ENCODE data around the gene RPL15. TPM values are rescaled to one million over a fixed set of nuclear protein-coding genes. Genes with fewer than 3 reads are reported as not detected.
"Not testable (repeated sequence)": the region's sequence is repeated elsewhere in the genome, so short reads cannot be mapped to it uniquely, and the experiment has no call there.

RPL15 gene
- total and polyA plus RNA-seq, 3 experiments from 2014 or later: 2,200 to 4,233 (median 2,237) TPM

- ChIA-PET CTCF (interaction anchor here (1.3 kb wide), 1 partner anchor 110 kb away, joined by 3 read pairs; no protein-coding TSS in a partner anchor), POLR2A (no interaction called here)
- Mint-ChIP-seq H3K9me3 (no peaks in the 10 kb centered on the region), H3K36me3 (peaks cover 0 to 61% (median 14%) of the 10 kb centered on the region in 3 donors), H3K27me3 (no peaks in the 10 kb centered on the region), H3K27ac (peak overlapping the region in 3 of 8 donors; percentile 45 to 68 (median 47)), H3K4me3 (no peak overlapping the region), H3K4me1 (peaks cover 0 to 5% (median 2%) of the 10 kb centered on the region in 3 donors)
- H3K4me3 ChIP-seq (ENCODE audit: low read length): no peak overlapping the region
- no peak overlapping the region for H3K27ac ChIP-seq (ENCODE audit: low read depth, low read length)
- H3K9me3 ChIP-seq (ENCODE audit: low read length): no peaks in the 10 kb centered on the region
- no peaks in the 10 kb centered on the region for H3K27me3 ChIP-seq (ENCODE audit: insufficient read depth, low read length, poor library complexity, severe bottlenecking)
- DNase-seq: no peak
- no peaks in the 10 kb centered on the region for H3K36me3 ChIP-seq (ENCODE audit: insufficient read depth, low read length)
- H3K4me1 ChIP-seq (ENCODE audit: insufficient read depth, low read length): no peaks in the 10 kb centered on the region
These were observed 21.8 kb upstream of the RPL15 start for GRCh38 chr3:23895181-23895580.

DNA sequence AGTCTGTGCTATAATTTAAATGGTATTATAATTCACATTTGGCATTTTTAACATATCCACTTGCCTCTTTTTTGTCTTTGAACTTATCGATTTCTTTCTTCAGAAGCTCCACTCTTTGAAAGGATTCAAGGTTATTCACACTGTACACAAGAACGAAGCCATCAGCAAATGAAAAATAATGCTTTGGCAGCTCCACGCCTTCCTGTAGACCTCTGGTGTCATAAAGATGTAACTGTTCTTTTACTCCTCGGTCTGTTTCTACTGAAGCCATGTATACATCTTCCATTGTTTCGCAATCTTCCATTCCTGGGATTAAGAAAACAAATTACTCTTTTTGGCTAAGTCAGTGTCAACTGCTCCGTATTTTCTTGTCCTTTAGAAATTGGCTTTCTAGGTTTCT is 16.2 kb upstream of the RPL15 start:
- Histone ChIP-seq H3K27ac (ENCODE audit: low read depth, low read length) (no peak overlapping the region), H3K4me3 (ENCODE audit: low read length) (no peak overlapping the region), H3K9me3 (ENCODE audit: low read length) (no peaks in the 10 kb centered on the region), H3K36me3 (ENCODE audit: insufficient read depth, low read length) (no peaks in the 10 kb centered on the region), H3K27me3 (ENCODE audit: insufficient read depth, low read length, poor library complexity, severe bottlenecking) (no peaks in the 10 kb centered on the region), H3K4me1 (ENCODE audit: insufficient read depth, low read length) (no peaks in the 10 kb centered on the region)
- Mint-ChIP-seq H3K4me3 (no peak overlapping the region), H3K27me3 (no peaks in the 10 kb centered on the region), H3K9me3 (no peaks in the 10 kb centered on the region), H3K27ac (peak overlapping the region in 1 of 8 donors; percentile 22), H3K4me1 (peaks cover 0 to 2% (median 0%) of the 10 kb centered on the region in 3 donors), H3K36me3 (peaks cover 4 to 50% (median 20%) of the 10 kb centered on the region in 3 donors)
- ChIA-PET POLR2A (interaction anchor here (0.7 kb wide), 1 partner anchor 39 kb away, joined by 3 read pairs; no protein-coding TSS in a partner anchor), CTCF (no interaction called here)
- no peak for DNase-seq

DNA sequence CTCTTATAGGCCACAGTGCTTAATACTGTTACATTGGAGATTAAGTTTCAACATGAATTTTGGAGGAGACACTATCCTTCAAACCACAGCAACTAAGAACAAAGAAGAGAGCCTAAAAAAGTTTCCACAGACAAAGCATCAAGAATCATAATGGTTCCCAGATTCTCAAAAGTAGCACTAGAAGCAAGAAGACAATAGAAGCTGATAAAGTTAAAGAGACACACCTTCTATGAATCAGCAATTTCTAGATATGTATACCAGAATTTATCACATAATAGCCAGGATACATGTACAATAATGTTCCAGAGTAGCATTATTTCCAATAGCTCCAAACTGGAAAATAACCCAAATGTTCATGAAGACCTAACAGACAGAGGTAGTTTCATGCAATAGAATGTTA is 12.4 kb upstream of the RPL15 start:
- no peak overlapping the region for H3K4me3 Mint-ChIP-seq
- no peaks in the 10 kb centered on the region for H3K36me3 ChIP-seq (ENCODE audit: insufficient read depth, low read length)
- ChIA-PET POLR2A (no interaction called here), CTCF (interaction anchor here (1.2 kb wide), 1 partner anchor 12 kb away, joined by 3 read pairs; no protein-coding TSS in a partner anchor)
- peaks cover 4 to 40% (median 13%) of the 10 kb centered on the region in 3 donors for H3K36me3 Mint-ChIP-seq
- H3K27ac ChIP-seq (ENCODE audit: low read depth, low read length): no peak overlapping the region
- no peaks in the 10 kb centered on the region for H3K9me3 ChIP-seq (ENCODE audit: low read length)
- no peak for DNase-seq
- no peaks in the 10 kb centered on the region for H3K27me3 Mint-ChIP-seq
- no peak overlapping the region for H3K4me3 ChIP-seq (ENCODE audit: low read length)
- H3K27me3 ChIP-seq (ENCODE audit: insufficient read depth, low read length, poor library complexity, severe bottlenecking): no peaks in the 10 kb centered on the region
- H3K4me1 ChIP-seq (ENCODE audit: insufficient read depth, low read length): no peaks in the 10 kb centered on the region
- H3K27ac Mint-ChIP-seq: no peak overlapping the region
- no peaks in the 10 kb centered on the region for H3K9me3 Mint-ChIP-seq
- no peaks in the 10 kb centered on the region for H3K4me1 Mint-ChIP-seq

DNA sequence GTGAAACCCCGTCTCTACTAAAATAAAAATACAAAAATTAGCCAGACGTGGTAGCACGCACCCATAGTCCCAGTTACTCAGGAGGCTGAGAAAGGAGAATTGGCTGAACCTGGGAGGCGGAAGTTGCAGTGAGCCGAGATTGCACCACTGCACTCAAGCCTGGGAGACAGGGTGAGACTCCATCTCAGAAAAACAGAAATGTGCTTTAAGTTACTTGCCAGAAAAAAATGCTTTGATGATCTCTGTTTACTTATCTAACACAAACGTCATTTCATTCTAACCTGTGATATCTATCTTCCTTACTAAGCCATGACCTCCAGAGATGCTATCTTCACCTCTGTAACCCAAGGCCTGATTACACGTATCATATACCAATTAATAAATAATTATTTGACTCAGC is 7.6 kb upstream of the RPL15 start:
- ChIA-PET CTCF (no interaction called here), POLR2A (no interaction called here)
- H3K36me3 Mint-ChIP-seq: peaks cover 0 to 29% (median 2%) of the 10 kb centered on the region in 3 donors
- H3K4me3 Mint-ChIP-seq: no peak overlapping the region
- no peaks in the 10 kb centered on the region for H3K36me3 ChIP-seq (ENCODE audit: insufficient read depth, low read length)
- no peaks in the 10 kb centered on the region for H3K4me1 ChIP-seq (ENCODE audit: insufficient read depth, low read length)
- no peaks in the 10 kb centered on the region for H3K9me3 Mint-ChIP-seq
- no peaks in the 10 kb centered on the region for H3K9me3 ChIP-seq (ENCODE audit: low read length)
- no peaks in the 10 kb centered on the region for H3K27me3 Mint-ChIP-seq
- no peak overlapping the region for H3K4me3 ChIP-seq (ENCODE audit: low read length)
- DNase-seq: no peak
- H3K4me1 Mint-ChIP-seq: peaks cover 2 to 10% (median 7%) of the 10 kb centered on the region in 3 donors
- H3K27me3 ChIP-seq (ENCODE audit: insufficient read depth, low read length, poor library complexity, severe bottlenecking): no peaks in the 10 kb centered on the region
- no peak overlapping the region for H3K27ac ChIP-seq (ENCODE audit: low read depth, low read length)
- no peak overlapping the region for H3K27ac Mint-ChIP-seq

GRCh38 chr3:23911397-23911796 is 5.5 kb upstream of the RPL15 start:
- Histone ChIP-seq H3K9me3 (ENCODE audit: low read length) (no peaks in the 10 kb centered on the region), H3K36me3 (ENCODE audit: insufficient read depth, low read length) (no peaks in the 10 kb centered on the region), H3K4me3 (ENCODE audit: low read length) (no peak overlapping the region), H3K4me1 (ENCODE audit: insufficient read depth, low read length) (peaks cover 14% of the 10 kb centered on the region), H3K27me3 (ENCODE audit: insufficient read depth, low read length, poor library complexity, severe bottlenecking) (no peaks in the 10 kb centered on the region), H3K27ac (ENCODE audit: low read depth, low read length) (no peak overlapping the region)
- H3K4me3 Mint-ChIP-seq: no peak overlapping the region
- peaks cover 0 to 3% of the 10 kb centered on the region in 2 donors for H3K27me3 Mint-ChIP-seq
- no peaks in the 10 kb centered on the region for H3K9me3 Mint-ChIP-seq
- ChIA-PET CTCF (no interaction called here), POLR2A (no interaction called here)
- H3K27ac Mint-ChIP-seq: no peak overlapping the region
- no peak for DNase-seq
- peaks cover 0 to 18% (median 4%) of the 10 kb centered on the region in 3 donors for H3K36me3 Mint-ChIP-seq
- H3K4me1 Mint-ChIP-seq: peaks cover 12 to 28% (median 23%) of the 10 kb centered on the region in 3 donors

- H3K4me1 Mint-ChIP-seq: peaks cover 13 to 35% (median 23%) of the 10 kb centered on the region in 3 donors
- POLR2A ChIA-PET, CTCF ChIA-PET: not testable (repeated sequence)
These were observed 4.6 kb upstream of the RPL15 start for GRCh38 chr3:23912335-23912734.

GRCh38 chr3:23913182-23913581 is 3.8 kb upstream of the RPL15 start:
- ChIA-PET CTCF (interaction anchor here (1.0 kb wide), 1 partner anchor 9 kb away, joined by 3 read pairs; no protein-coding TSS in a partner anchor), POLR2A (no interaction called here)
- H3K27me3 Mint-ChIP-seq: peaks cover 0 to 3% of the 10 kb centered on the region in 2 donors
- H3K36me3 Mint-ChIP-seq: peaks cover under 1 to 32% (median 8%) of the 10 kb centered on the region in 3 donors
- no peak overlapping the region for H3K27ac ChIP-seq (ENCODE audit: low read depth, low read length)
- H3K4me1 Mint-ChIP-seq: peaks cover 20 to 43% (median 32%) of the 10 kb centered on the region in 3 donors
- H3K9me3 Mint-ChIP-seq: no peaks in the 10 kb centered on the region
- DNase-seq: no peak
- H3K4me3 Mint-ChIP-seq: no peak overlapping the region
- no peak overlapping the region for H3K27ac Mint-ChIP-seq
- no peaks in the 10 kb centered on the region for H3K27me3 ChIP-seq (ENCODE audit: insufficient read depth, low read length, poor library complexity, severe bottlenecking)
- no peak overlapping the region for H3K4me3 ChIP-seq (ENCODE audit: low read length)
- peaks cover 18% of the 10 kb centered on the region for H3K4me1 ChIP-seq (ENCODE audit: insufficient read depth, low read length)
- H3K36me3 ChIP-seq (ENCODE audit: insufficient read depth, low read length): no peaks in the 10 kb centered on the region
- H3K9me3 ChIP-seq (ENCODE audit: low read length): no peaks in the 10 kb centered on the region

More at GRCh38 chr3:23912335-23912734, 4.6 kb upstream of the RPL15 start:
- H3K9me3 Mint-ChIP-seq; H3K27me3 ChIP-seq (ENCODE audit: insufficient read depth, low read length, poor library complexity, severe bottlenecking); H3K27ac Mint-ChIP-seq; H3K27me3 Mint-ChIP-seq; H3K4me3 ChIP-seq (ENCODE audit: low read length); H3K9me3 ChIP-seq (ENCODE audit: low read length); DNase-seq; H3K27ac ChIP-seq (ENCODE audit: low read depth, low read length); H3K36me3 ChIP-seq (ENCODE audit: insufficient read depth, low read length): not testable (repeated sequence)
- H3K4me1 ChIP-seq (ENCODE audit: insufficient read depth, low read length): peaks cover 14% of the 10 kb centered on the region
- H3K36me3 Mint-ChIP-seq: peaks cover 0 to 24% (median 2%) of the 10 kb centered on the region in 3 donors
- peak overlapping the region in 1 of 7 donors; percentile 27 for H3K4me3 Mint-ChIP-seq

DNA sequence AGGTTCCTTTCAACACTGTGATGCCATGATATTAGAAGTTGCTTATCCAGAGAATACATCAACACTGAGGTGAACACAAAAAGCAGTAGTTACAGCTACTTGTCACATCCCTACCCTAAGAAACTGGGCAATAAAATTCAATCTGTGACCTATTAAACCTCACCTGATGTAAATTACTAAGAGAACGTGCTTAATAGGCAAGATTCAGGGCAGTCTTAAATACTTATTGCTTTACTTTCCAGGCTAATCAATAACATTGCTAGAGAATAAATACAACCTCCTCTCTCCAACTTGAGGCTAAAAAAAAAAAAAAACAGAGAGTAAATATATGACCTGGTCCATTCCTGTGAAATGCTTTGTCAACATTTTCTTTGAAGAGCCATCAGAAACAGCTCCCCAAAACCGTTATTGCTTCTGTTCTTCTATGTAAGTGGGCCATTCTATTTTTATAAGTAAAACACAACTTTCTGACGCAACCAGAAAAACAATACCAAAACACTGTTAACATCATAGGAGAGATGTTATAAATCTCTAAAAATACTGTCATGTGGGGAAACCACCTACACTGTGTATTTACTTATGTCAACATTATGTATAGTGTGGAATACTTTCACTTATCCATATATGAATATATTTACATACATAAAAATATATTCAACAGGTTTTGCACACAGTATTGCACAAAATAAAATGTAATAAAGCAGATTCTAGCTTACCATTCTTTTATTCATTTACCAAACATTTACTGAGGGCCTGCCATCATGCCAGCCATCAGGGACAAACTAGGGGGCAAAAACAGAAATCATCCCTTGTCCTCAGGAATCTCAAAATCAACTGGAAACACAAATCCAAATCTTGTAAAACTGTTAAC is 2.8 kb upstream of the RPL15 start:
- peaks cover 27% of the 10 kb centered on the region for H3K4me1 ChIP-seq (ENCODE audit: insufficient read depth, low read length)
- peaks cover 0 to 3% of the 10 kb centered on the region in 2 donors for H3K27me3 Mint-ChIP-seq
- no peak overlapping the region for H3K27ac ChIP-seq (ENCODE audit: low read depth, low read length)
- DNase-seq: no peak
- no peaks in the 10 kb centered on the region for H3K27me3 ChIP-seq (ENCODE audit: insufficient read depth, low read length, poor library complexity, severe bottlenecking)
- no peaks in the 10 kb centered on the region for H3K9me3 Mint-ChIP-seq
- H3K4me3 ChIP-seq (ENCODE audit: low read length): no peak overlapping the region
- no peaks in the 10 kb centered on the region for H3K9me3 ChIP-seq (ENCODE audit: low read length)
- peaks cover 6% of the 10 kb centered on the region for H3K36me3 ChIP-seq (ENCODE audit: insufficient read depth, low read length)
- H3K4me3 Mint-ChIP-seq: peak overlapping the region in 1 of 7 donors; percentile 55
- H3K4me1 Mint-ChIP-seq: peaks cover 29 to 52% (median 41%) of the 10 kb centered on the region in 3 donors
- H3K36me3 Mint-ChIP-seq: peaks cover 4 to 38% (median 17%) of the 10 kb centered on the region in 3 donors
- peak overlapping the region in 1 of 8 donors; percentile 17 for H3K27ac Mint-ChIP-seq
- ChIA-PET POLR2A (no interaction called here), CTCF (no interaction called here)
